Activated effector memory CD4-positive, alpha-beta T cell treated with Interleukin-2 at 50 U/mL for 16 hours (primary cell): ENCODE measurements around the gene SGPL1.

Source experiments
- DNase-seq: peaks from one replicate; pipeline ENCODE4 v3.0.0-alpha.2; 2020

SGPL1 gene

DNA sequence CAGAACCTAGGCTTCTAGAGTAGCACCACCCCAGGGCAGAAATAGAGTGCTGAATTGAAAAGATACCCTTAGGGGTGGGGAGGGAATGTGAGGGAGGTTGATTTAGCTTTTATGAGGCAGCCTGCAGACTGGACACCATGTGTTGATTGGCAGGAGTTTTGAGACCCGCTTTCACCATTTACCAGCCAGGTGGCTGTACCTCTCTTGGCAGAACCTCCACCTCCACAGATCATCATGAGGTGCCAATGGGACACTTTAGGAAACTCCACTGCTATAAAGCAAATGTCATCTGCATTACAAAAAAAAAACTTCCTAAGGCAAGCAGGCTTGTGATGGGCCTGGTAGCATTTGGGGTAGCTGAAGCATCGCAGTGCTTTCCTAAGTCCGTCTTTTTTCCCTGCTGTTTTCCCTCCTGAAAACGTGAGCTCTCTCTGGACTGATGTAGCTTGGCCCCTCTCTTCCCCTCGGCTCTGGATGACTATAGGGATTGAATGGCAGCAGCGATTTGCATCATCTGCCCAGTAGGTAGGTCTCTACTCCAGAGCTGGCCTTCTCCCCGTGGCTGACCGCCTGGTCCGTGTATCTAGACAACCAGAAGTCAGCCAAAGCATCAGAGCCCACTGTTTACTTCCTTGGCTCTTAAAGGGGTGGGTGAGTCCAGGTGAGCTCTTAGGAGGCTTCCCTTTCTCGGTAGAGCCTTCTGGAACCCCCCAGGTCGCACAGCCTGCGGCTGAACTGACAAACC, 71.3 kb downstream of the SGPL1 start:
- no peak for DNase-seq

DNA sequence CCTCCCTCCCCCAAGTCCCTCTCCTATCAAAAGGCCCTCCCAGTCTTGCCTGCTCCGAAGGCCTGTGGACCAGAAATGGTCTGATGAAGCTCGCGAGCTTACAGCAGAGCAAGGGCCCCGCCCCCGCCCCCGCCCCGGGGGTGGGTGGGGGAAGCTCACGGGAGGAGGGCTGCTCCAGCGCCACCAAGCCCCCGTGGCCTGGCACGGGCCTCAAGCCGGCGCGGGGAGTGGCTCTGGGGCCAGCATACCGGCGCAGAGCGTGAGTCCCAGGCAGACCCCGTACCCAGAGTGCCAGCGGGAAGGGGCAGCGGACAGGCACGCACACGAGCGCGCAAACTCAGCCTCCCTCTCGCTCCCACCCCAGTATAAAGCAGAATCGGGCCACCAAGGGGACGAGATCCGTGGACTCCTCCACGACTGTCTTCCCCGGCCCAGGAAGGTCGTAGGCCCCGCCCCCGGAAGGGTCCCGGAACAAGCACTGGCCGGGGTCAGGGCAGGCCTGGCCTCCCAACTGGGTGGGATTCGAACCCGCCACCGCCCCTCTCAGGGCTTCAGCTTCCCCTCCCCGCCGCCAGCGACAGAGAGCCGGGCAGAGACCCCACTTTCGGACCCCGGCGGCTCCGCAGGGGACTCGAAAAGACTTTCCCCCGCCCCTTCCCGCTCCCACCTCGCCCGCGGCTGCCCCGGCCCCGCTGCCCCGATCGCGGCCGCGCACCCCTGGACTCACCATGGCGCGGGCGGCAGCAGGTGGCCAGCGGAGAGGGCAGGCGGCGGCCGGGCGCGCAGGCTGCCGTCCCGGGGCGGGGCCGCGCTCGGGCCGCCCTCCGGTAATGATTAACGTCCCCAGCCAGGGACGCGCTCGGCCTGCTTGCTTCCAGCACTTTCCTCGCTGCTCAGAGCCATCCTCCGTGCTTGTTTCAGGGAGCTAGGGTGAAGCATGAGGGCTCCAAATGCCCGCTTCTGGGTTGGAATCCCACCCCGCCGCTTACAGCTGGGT, 72.4 kb downstream of the SGPL1 start, which contains the start of gene PCBD1:
Gene PCBD1, minus strand, starts transcription at position 762 of the 997 bp plus-strand sequence. Its CDS starts 32 bp downstream, at position 730.
- DNase-seq, result peak; percentile 69

DNA sequence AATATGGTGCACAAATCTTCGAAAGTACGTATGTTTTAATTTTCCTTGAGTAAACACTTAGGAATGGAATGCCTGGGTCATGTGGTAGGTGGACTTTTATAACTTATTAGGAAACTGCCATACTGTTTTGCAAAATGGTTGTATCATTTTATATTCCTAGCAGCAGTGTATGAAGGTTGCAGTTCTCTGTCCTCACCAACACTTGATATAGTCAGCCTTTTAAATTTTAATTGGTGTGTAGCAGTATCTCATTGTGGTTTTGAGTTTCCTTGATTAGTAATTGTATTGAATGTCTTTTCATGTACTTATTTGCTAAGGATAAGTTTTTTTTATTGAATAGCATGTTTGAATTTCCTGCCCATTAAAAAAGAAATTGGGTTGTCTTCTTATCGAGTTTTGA, 73.5 kb downstream of the SGPL1 start:
- DNase-seq, result no peak

DNA sequence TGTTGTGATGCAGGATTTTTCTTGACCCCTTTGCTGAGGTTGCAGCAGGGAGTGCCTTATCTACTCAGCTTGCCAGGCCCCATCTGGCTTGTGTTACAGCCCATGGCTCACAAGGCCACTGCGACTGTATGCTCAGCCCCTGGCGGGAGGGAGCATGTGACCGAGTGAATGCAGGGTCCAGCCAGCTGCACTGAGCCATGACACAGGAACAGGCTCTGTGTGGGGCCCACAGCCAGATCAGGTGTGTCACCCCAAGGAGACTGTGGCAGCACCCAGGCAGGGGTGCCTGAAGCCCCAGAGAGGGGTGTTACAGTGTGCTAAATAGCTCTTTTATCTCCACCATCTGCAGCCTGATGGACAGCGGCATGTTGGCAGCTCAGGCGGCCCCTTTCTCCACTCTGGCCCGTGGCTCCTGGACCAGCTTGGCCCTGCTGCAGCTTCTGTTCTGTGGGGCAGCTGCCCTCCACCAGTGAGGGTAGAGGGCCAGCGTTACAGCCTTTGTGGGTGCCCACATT, 75.2 kb downstream of the SGPL1 start:
- DNase-seq, result no peak

DNA sequence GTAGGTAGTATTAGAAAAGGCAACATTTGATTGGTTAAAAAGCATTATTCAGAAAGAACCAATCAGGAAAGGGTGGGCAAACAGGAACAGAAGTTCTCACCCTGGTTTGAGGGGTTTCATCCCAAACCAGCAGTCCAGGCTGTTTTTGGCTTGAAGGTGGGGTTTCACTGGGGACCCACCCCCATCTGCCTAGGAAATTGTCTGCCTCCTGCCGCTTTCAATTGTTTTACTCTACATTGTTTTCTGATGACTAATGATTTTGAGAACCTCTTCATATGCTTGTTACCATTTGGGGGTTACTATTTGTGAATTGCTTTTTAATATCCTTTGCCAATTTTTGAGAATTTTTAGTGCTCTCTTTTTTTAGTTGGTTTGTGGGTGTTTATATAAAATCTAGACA, 75.9 kb downstream of the SGPL1 start:
- DNase-seq, result no peak

DNA sequence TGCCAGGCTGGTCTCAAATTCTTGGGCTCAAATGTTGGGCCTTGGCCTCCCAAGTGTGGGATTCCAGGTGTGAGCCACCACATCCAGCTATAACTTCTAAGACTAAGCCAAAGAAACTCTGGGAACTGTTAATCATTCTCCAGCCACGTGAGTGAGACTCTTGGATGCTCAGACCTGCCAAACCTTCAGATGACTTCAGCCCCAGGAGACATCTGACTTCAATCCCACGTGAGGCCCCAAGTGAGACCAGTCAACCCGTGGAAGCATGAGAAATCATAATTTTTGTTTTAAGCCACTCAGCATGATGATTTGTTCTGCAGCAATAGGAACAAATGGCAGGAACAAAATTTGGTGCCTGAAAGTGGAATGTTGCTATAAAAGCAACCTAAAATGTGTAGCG, 76.9 kb downstream of the SGPL1 start:
- no peak for DNase-seq

DNA sequence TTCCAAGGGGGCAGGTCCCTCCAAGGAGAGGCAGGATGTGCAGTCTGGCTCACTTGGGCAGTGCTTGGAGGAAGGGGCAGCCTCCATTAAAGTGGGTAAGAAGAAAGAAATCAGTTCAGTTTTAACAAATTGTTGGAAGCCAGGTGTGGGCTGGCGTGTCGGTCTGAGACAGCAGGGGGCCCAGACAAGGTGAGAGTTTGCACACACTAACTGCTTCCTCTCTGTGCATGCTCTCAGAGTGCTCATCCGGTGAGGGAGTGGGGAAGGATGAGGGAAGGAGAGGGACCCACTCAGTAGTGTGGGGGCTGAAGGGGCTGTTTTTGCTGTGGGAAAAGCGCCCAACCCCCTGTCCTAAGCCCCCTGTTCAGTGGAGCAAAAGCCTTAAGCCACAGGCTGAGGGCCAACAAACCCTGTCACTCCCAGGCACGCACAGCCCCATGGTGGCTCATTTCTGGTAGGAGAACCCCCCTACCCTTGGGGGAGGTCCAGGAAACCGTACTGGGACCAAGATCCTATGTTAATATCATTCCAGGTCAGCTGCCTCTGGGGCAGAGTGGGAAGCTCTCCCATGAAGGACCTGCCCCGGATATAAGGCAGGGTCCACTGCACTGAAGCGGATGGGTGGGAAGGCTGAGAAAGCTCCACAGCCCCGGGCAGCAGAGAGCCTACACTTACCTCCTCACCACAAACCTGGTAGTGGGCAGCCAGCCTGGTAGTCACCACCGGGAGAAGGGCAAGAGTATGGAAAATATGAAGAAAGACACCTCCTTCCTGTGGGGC, 77.7 kb downstream of the SGPL1 start:
- no peak for DNase-seq

DNA sequence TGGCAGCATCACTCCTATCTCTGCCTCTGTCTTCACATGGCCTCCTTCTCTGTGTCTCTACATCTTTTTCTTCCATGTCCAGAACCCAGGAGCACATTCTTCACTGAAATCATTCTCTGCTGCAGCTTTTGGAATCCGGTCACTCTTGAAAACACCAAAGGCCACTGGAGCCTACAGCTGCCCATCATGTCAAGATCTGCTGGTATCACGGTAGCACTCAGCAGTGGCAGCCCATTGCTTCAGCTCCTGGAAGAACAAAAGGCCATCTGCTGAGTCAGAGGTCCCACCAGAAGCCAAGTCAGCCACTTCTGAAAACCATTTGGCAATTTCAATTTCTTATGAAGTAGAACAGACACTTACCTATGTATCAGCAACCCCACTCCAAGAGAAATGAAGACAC, 78.7 kb downstream of the SGPL1 start:
- no peak for DNase-seq

DNA sequence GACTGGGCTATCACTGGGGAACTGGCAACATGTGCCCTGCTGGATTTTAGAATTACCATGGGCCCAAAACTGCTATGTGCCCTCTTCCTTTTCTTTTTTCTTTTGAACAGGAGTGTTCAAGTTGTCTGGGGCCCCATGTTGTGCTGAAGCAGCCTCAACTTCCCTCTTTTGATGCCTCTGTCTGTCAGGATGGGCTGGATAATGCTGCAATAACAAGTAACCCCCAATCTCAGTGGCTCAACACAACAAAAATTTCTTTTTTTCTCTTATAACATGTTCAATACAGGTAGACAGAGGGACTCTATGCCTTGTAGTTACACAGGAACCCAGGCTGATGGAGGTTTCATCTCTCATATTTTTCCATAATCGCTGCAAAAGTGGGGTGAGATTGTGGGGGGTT, 80.8 kb downstream of the SGPL1 start:
- DNase-seq, result no peak

DNA sequence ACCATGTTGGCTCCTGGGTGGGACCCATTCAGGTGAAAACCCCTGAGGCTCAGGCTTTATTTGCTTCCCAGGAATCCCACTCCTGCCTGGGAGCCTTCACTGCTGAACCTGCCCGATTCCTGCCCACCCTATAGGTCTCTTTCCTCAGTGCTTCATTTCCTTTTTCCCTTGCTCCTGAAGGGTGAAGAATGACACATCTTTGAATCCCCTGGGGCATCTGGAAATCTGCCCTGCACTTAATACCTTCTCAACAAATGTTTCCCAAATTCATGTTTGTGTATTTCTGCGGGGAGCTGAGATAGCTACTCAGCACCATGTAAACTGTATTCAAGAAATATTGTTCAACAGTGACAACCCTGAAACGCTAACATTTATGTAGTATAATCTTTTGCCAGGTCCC, 82.9 kb downstream of the SGPL1 start:
- no peak for DNase-seq

DNA sequence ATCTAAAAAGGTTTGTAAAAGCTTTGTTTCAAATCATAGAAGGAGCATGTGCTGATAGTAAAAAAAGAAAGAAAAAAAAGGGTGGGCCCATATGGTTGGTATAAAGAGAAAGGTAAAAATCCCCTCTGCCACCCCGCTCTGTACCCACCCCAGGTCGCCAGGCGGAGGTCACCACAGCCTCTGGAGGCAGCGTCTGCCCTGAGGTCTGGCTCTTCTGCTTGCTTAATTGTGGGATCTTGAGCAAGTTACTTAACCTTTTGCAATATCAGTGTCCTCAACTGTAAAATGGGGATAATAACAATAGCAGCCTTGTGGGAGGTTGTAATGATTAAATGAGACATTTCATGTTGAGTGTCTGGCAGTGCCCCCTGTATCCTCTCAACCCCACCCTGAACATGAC, 83.3 kb downstream of the SGPL1 start:
- DNase-seq, result no peak

DNA sequence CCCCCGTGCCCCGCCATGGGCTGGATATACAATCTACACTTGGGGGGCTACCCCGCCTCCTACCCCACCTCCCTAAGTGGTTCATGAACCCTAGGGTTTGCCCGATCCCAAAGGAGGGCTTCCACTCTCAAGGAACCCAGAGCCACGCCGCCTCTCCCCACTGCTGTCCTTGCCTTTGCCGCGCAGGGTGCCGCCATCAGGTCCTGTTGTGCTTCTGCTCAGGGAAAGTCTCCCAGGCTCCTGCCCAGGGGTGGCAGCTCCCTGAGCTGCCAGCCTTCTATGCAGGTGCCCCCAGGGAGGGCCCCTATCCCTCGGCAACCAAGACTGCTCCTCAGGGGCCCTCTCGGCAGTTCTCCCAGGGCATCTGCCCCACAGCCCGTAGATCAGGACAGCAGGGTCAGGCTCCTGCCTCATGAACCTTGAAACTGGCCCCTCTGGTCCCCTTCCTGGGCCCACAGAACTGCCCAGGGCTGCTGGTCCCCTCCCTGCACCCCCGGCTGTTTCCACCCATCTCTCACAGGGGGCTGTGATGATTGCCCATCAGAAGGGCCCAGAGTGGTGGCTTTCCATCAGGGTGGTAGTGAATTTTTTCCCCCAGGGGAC, 85.6 kb downstream of the SGPL1 start:
- no peak for DNase-seq

DNA sequence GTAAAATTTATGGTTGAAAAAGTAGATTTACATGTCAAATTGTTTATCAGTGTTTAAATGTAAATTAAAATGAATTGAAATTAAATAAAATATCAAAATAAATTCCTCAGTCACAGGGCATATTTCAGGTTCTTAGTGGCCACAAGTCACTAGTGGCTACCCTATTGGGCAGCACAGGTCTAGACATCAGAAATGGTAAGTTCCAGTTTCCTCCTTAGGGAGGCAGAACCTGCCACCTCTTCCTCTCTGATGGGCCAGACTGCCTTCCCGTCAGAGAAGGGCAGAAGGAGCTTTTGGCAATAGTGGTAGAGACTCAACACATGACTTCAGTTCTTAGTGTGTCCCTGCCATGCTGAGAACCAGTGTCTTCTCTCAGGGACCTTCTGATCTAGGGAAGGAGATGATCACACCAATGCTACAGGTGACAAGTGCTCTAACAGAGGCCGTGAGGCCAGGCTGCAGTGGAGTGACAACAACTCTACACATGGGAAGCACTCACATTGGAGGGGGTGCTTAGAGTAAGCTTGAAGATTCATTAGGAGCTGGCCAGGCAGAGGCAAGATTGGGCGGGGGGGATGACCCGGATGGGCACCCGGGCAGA, 87.0 kb downstream of the SGPL1 start:
- no peak for DNase-seq

DNA sequence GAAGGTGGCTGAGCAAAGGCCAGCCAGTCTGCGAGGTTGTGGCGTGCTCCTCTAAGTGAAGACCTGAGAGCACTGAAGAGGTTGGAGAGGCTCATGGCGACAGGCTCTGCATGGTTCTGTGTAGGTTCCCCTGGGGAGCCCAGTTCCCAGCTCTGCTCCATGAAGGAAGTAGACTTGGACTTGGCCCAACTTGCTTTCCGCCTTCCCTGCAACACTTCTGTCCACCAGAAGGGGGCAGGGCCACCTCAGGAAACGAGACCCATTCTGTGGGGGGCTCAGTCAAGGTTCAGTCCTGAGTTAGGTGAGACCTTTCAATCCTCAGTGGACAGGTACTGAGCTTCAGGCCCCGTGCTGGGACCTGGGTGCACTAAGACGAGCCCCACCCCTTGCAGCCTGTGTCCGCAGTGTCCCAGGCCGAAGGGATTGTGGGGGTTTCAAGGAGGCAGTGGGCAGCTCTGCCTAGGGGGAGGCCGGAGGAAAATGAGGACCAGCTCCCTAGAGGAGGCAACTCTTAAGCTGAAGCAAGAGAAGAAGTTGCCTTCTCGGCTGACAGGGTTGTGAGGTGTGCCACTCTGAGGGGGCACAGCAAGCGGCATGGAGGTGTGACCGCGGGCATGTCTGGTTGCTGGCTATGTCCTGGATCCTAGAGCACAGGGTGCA, 87.6 kb downstream of the SGPL1 start:
- DNase-seq, result no peak

DNA sequence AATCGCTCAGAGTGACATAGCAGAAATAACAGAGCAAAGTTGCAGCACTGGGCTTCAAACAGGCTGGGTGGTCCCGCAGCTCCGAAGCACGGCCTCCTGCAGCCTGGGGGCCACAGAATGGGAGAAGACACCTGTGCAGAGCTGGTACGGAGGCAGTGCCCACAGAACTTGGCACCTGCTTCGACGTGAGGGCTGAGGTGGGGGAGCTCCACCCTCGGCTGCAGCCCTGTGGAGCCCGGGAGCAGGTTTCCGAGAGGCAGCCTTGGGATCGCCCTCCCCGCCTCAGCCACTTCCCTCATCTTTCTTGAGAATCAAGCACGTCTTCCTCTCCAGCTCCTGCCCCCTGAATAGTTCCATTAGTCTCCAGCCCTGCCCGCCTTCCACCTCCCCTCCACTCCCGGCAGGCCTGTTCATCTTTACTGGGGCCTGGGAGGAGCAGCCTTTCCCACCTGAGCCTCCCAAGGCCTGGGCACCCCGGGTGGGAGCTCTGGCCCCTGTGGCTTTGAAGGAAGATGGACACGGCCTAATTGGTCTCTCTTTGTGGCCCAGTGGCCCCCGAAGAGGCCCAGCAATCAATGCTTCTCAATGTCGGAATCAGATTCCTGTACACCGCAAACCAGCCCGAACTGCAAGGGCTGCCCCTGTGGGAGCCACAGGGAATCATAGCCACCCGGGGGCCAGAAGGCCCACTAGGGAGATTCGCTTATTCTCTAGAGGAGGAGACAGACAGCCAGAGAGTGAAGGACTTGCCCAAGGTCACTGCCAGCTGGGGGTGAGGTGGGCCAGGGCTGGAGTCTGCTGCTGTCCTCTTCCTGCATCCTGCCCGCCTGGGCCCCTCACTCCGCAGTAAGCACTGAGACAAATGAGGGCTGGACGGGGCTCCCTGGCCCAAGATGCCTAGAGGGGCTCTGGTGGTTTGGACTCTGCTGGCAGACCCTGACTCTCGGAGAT, 89.6 kb downstream of the SGPL1 start:
- no peak for DNase-seq

DNA sequence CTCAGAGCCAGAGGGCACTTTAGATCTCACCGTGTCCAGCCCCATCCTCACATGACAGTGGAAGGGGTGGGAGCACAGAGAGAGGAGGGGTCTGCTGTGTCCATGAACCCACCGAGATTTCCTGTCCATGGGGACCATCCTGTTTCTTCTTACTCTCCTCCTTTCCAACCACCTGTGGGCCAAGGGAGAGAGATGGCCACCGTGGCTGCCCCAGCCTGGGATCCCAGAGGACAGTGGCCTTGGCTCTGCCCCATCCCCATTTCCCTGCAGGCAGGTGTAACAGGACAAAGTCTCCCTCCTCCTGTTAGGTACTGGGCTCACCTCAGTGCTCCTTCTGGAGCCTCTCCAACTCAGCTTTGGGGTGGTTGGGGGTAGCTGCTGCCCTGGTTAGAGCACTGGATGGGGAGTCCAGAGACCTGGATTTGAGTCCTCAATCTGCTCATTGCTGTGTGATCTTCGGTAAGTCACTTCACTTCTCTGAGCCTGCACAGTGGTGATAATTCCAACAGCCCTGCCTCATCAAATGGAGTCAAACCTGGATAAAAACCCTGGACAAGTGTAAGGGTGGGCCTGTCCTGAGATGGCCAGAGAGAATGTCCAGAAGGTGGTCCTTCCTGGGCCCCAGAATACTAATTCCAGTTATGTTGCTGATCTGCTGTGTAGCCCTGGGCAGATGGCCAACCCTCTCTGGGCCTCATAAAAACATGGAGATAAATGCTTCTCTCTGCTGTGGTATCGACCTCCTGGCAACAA, 90.5 kb downstream of the SGPL1 start:
- no peak for DNase-seq

DNA sequence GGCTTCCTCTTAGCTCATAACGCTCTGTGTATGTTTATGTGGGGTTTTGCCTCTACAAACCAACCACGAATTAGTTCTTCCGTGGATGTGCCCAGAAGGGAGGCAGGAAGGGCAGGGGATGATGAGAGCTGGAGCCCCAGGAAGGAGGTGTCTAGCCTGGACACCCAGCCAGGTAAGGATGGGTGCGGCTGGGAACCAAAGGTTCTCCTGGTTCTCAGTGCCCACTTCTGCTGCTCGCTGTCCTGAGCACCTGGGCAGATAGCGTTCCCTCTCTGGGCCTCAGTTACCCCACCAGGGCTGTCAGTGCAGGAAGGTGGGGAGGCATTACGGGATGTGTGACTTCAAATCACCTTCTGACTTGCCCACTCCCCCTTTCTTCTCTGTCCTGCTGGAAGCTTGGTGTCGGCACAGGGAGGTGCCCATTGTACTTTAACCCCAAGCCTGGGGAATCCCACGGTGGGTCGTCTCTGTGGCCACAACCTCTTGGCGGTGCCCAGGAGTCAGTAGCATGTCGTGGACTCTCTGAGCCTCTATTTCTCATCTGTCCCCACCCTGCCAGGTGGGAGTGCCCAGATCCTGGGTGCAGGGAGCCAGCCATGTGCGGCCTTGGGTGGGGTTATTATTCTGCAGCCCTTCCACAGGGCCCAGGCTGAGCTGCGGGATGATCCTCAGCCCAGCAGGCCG, 91.3 kb downstream of the SGPL1 start:
- no peak for DNase-seq

DNA sequence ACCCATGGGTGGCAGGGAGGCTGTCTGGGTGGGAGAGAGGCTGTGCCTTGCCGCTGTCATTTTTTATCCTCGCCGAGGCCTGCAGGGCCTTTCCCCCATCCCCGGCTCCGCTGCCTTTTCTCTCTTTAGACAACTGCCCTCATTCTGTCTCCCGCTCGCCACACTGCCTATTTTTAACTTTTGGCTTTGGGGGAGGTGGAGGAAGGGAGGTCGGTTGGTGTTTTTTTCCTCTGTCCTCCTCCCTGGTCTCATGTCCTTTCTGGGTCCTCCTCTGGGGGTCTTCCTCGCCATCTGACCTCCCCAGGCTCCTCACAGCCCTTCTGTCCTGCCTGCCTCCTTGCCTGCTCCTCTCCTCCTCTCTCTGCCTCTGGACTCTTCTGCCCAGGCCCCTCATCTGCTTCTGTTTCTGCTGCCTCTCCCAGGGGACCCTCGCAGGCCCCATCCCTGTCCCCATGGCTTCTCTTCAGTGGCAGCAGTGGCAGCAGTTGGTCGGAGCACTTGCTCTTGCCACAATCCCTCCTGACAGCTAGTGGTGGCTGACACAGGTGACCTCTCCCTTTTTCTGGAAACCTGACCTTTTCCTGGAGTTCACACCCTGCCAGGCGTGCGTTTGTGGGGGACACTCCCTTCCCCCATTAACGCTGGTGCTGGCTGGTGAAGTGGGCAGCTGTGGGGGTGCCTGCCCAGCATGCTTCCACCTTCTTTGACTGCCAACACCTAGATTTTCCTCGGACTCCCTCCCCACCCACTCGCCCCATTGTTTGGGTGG, 92.1 kb downstream of the SGPL1 start:
- DNase-seq, result no peak
